Activated CD4-positive, CD25-positive, alpha-beta regulatory T cell treated with anti-CD3 and anti-CD28 coated beads, Interleukin-2, amount 50 U/mL, for 16 hours (primary cell): ENCODE results near the gene FSD1.
"Not testable (repeated sequence)": the region's sequence is repeated elsewhere in the genome, so short reads cannot be mapped to it uniquely, and the experiment has no call there.

Experiments
- DNase-seq: peaks from one replicate; pipeline ENCODE4 v3.0.0-alpha.2; 2020; ENCODE audit warnings: low read depth, low spot score

The FSD1 gene

DNA sequence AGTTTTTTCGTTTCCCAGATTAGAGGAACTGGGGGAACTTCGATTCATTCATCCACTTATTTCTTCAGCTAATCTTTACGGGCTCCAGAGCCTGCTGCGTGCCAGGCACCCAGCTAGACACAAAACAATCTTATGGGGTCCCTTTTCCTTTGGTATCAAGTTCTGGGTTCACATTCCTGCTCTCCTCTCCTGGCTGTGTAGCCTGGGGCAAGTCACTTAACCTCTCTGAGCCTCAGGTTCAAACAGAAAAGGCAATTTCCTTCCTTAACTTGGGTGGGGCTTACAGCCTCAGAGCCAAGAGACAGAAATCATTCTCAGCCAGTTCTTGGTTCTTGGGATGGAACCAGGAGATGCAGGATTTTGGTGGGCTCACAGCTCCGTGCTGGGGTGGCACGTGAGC lies 19.4 kb upstream of the FSD1 start:
- no peak for DNase-seq

DNA sequence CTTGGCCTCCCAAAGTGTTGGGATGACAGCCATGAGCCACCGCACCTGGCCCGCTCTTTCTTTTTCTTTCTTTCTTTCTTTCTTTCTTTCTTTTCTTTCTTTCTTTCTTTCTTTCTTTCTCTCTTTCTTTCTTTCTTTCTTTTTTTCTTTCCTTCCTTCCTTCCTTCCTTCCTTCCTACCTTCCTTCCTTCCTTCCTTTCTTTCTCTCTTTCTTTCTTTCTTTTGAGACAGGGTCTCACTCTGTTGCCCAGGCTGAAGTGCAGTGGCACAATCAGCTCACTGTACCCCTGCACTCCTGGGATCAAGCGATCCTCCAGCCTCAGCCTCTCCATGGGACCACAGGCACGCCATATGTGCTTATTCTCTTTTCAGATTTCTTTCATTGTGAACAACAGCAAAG lies 18.3 kb upstream of the FSD1 start:
- not testable (repeated sequence) for DNase-seq

DNA sequence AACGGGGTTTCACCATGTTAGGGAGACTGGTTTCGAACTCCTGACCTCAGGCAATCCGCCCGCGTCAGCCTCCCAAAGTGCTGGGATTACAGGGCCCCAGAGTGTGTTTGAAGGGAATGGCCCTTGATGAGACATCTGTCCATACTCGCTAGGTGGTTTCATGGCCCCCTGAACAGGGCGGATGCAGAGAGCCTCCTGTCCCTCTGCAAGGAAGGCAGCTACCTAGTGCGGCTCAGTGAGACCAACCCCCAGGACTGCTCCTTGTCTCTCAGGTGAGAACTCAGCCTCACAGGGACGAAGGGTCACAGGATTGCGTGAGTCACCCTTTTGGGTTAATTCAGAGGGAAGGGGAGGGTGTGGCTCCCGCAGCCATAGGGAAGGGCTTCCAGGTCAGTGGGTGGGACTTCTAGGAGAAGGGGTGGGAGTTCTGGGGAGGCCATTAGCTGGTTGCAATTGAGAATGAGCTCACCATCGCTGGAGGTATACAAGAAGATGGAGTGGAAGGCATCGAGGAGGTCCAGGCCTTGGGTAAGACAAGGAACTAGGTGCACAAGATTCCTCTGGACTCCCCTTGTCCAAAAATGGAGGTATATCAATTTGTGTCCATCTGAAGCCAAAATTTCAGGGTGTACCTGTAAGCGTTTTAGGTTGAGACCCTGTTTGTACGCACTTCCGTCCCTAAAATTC lies 16.2 kb upstream of the FSD1 start:
- no peak for DNase-seq

DNA sequence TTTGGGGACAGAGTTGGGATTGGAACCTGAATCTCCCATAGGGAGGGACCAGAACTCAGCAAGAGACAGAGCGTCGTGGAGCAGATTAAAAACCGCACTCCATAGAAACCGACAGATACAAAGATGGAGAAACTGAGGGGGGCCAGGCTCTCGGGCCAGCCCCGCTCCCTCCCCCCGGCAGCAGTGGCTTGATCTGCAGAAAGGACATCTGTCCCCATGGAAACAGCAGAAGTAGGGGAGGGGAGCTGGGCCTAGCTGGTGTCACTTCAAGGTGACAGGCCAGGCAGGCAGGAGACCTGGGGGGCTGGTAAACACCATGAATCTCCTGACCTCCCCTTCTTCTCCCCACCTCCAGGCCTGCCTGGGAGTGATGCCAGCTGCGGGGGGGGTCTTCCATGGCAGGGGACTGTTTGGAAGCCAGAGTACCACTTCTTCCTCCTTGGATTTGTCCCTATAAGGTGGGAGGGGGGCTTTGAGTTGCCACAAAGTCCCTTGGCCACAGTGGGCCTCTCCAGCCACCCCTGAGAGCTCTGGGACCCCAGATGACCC lies 13.1 kb upstream of the FSD1 start:
- no peak for DNase-seq

DNA sequence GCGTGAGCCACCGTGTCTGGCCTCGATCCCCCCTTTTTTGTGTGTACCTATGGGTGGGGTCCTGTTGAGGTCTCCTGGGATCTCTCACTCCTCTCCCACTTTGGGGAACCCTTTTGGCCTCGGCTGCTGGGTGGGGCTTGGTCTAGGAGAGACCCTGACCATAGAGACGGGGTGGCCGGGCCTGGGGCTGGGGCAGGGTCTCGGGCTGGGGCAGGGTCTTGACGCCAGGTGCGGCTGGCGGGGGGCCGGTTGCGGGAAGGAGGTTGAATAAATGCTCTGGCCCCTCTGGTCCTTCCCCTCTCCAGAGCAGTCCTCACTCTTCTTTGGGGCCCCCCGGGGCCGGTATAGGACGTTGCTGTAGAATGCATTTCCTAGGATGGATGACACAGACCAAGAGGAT lies 11.9 kb upstream of the FSD1 start:
- no peak for DNase-seq

DNA sequence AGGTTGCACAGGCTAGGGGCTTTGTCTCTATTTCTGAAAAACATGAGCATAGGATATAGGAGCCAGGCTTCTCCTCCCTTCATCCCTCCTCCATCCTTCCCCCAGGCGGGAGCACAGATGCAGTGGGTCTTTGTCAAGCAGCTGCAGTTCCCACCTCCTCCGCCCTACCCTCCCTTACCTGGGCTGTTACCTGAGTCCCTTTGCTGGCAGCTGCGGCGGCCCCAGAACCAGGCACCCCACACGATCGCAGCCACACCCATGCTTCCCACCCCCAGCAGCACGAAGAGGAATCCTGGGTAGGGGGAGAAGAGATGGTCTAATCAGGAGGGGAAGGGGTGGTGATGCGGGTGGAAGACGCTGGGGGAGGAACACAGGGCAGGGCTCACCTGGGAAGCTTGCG lies 10.0 kb upstream of the FSD1 start:
- DNase-seq: no peak

DNA sequence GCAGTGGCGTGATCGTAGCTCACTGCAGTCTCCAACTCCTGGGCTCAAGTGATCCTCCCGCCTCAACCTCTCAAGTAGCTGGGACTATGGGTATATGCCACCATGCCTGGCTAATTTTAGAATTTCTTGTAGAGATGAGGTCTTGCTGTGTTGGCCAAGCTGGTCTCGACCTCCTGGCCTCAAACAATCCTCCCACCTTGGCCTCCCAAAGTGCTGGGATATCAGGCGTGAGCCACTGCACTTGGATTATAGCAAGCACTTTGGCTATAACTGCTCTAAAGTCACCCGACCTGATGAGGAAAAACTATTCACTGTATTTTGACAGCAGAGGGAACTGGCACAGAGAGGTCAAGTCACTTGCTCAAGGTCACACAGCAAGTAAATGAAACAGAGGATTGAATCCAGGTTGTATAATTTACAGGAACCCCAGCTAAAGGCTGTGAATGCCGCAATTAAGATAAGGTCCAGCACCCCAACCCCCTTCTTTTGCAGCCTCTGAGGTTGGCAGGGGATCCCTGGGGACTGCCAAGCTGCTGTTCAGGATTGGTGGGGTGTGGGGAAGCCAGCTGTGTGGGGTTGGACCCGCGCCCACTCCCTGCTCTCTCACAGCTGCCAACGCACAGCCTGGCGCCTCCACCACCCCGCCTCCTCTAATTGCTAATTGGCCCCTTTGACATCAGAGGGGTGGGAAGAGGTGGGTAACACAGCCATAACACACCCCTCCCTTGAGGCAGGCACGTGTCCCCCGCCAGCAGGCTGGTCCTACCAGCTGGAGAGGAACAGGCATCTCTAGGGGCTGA lies 8.2 kb upstream of the FSD1 start:
- no peak for DNase-seq

DNA sequence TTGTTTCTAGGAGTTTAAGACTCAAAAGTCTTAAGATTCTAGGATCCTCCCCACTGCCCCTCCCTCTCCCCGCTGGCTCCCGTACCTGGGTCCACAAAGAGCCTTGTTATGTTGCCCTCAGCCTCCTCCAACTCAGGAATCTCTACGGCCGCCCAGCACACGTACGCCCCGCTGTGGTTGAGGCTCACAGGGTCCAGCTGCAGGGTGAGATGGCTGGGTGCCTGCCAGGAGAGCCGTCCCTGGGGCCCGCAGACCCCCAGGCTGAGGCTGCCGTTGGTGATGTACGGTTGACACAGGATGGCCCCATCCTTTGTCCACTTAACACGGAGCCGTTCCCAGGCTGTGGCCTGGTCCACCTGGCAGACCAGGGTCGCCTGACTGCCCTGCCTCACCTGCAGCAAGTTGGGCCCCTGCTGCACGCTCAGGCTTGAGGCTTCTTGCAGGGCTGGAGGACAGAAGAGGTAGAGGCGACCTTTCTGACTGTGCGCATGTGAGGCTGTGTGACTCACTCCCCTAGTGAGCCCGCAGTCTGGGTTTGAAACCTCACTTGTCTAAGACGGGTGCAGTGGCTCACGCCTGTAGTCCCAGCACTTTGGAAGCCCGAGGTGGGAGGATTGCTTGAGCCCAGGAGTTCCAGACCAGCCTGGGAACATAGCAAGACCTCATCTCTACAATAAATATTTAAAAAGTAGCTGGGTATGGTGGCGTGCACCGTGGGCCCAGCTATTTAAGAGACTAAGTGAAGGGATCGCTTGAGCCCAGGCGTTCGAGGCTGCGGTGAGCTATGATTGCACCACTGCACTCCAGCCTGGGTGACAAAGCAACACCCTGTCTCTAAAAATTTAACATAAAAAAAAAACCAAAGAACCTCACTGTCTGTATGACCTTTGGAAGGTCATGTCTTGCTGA lies 6.2 kb upstream of the FSD1 start:
- DNase-seq: no peak

DNA sequence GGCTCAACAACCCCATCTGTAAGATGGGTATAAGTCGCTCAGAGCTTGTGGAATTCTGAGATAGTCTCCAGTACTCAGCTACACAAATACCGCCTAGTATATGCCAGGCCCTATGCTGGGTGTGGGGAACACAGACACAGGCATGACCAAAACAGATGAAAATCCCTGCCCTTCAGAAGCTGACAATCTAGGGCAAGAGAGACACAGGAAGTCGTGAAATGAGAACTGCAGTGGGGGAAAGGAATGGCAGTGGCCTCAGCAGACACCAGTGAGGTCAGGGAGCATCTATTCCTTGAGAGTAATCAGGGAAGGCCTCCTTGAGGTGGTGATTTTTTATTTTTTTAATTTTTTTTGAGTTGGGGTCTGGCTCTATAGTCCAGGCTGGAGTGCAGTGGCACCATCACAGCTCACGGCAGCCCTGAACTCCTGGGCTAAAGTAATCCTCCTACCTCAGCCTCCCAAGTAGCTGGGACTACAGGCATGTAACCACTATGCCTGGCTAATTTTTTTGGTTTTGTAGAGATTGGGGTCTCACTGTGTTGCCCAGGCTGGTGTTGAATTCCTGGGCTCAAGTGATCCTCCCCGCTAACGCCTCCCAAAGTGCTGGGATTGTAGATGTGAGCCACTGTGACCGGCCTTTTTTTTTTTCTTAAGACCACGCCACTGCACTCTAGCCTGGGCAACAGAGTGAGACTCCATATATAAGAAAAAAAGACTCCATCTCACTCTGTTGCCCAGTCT lies 5.4 kb upstream of the FSD1 start:
- DNase-seq: no peak

DNA sequence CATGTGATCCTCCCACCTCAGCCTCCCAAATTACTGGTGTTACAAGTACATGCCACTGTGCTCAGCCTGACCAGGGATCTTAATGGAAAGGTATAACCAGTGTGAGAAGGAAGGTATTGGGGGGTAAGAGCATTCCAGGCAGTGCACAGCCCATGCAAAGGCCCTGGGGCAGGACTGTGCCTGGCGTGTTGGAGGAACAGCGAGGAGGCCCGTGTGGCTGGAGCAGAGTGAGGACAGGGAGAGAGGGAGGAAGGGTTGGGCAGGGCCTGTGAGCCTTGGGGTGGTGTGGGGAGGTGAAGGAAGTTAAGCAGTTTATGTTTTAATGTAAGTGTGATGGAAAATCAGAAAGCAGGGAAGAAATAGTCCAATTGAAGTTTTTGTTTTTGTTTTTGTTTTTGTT lies 3.8 kb upstream of the FSD1 start:
- DNase-seq: no peak

DNA sequence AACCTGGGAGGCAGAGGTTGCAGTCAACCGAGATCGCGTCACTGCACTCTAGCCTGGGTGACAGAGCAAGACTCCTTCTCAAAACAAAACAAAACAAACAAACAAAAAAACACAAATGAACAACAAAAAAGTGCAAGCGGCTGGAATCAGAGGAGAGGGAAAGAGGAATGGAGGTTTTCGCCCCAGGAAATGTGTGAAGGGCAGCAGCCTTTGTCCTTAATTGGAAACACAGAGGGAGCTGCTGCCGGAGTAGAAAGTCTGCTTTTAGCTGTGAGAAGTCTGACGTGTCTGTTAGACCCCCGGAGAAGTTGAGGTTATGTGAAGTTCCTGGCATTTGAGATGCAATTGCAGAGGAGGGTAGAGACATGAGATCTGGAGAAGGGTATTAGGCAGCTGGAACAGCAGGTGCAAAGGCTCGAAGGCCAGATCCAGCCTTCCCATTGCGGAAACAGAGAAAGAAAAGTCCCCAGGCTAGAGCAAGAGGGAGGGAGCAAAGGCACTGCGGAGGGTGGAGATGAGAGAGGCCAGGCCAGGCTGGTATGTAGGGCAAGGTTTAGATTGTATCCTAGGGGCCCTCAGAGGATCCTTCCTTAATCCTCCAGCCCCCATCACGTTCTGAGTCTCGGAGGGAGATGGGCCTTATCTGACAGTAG lies 2.7 kb upstream of the FSD1 start:
- no peak for DNase-seq

DNA sequence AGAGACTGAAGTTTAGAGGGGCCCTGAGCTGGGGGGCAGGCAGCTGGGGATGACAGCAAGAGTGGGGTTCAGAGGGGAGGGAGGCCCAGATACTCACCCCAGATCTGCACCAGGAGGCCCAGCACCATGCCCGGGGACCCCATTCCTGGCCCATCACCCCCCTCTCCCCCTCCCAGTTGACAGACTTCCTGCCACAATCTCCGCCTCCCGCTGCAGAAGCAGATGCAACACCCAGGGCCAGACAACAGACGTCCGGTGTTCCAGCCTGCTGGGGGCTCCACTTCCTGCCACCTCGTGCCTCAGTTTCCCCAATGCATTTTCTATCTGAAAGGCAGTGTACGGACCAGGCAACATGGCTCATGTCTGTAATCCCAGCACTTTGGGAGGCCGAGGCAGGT lies 2.2 kb upstream of the FSD1 start, which contains the start of gene TMIGD2:
Gene TMIGD2 (minus strand): TSS at position 147 of the 398 bp plus-strand sequence. CDS start 4 bp downstream, at position 143.
- DNase-seq: no peak

DNA sequence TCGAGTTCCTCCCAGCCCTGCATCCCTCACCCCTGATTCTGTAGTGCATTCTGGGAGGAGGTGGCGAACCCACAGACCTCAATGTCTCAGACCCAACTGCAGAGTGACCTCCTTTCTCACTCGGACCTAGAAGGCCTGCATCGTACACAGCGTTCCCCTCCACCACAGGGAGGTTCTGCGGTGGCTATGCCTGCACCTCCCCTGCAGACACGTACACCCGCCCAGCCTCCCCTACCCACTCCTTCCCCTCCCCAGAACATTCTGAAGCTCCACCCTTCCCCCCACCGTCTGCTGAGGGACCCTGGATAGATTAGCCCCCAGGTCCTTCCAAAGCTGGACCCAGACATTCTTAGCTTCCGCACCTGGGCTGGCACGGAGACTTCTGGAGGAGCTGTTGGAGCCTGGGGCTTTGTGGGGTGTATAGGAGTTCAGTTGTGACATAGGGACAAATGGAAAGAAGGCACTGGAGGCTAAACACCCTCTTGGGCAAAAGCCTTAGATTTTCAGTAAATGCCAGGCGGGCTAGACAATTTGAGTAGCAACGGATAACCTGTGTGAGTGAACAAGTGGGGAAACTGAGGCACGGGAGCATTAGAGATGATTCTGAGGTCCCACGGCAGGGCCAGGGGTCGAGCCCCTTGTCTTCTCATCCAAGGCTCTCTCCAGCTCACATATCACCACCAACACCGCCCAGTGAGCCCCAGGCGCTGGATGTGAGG lies 420 bp upstream of the FSD1 start:
- DNase-seq: no peak

DNA sequence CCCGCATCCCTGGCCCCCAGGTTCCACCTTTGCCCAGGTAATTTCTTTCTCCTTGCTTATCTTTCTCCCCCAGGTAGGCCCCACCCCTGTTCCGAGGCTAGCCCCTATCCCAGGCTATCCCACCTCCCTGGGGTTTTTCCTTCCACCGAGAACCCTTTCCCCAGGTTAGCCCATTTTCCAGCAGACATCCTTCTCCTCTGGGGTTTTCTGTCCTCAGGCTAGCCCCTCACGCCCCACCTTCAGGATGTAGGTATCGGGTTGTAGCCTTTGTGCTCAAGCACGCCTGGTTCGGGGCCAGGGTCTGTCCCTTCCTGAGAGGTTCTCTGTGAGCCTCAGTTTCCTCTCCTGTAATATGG lies 837 bp downstream of the FSD1 start:
- no peak for DNase-seq

DNA sequence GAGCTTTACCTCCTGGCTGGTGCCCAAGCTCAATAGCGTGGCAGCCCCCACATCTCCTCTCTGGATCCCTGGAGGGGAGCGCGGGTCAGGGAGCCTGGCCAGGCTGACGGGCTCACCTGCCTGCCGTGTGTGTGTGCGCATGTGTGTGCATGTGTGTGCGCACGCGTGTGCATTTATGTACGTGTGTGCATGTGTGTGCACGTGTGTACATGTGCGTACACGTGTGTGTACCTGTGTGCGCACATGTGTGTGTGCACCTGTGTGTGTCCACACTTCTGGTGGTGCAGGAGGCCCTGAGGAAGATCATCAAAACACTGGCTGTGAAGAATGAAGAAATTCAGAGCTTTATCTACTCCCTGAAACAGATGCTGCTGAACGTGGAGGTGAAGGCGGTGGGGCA lies 1.3 kb downstream of the FSD1 start:
- DNase-seq: no peak

DNA sequence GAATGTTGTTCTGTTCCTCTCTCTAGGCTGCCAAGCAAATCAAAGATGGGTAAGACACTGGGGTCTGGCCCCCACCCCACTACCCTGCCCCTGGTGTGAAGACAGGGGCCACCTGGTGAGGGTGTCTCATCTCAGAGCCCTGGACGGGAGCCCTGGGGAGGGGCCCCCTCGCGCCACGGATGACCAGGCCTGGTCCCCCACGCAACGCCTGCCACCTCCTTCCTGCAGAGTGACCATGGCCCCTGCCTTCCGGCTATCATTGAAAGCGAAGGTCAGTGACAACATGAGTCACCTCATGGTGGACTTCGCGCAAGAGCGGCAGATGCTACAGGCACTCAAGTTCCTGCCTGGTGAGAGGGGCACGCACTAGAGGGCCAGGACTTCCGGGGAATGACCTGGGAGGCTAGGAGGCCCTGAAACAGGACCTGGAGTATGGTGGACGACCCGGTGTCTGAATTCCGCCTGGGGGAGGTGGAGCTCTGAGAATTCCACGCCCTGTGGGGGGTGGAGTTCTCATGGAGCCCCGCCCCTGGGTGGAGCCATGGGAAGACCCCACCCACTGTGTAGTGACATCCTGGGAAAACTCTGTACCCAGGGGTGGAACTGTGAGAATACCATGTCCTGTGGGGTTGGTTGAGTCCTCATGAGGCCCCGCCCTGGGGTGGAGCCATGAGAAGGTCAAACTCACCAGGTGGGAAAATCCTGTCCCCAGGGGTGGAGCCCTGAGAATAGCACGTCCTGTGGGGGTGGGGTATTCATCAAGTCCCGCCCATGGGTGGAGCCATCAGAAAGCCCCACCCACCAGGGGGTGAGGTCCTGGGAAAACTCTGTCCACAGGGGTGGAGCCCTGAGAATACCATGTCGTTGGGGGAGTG lies 6.1 kb downstream of the FSD1 start:
- DNase-seq: no peak

DNA sequence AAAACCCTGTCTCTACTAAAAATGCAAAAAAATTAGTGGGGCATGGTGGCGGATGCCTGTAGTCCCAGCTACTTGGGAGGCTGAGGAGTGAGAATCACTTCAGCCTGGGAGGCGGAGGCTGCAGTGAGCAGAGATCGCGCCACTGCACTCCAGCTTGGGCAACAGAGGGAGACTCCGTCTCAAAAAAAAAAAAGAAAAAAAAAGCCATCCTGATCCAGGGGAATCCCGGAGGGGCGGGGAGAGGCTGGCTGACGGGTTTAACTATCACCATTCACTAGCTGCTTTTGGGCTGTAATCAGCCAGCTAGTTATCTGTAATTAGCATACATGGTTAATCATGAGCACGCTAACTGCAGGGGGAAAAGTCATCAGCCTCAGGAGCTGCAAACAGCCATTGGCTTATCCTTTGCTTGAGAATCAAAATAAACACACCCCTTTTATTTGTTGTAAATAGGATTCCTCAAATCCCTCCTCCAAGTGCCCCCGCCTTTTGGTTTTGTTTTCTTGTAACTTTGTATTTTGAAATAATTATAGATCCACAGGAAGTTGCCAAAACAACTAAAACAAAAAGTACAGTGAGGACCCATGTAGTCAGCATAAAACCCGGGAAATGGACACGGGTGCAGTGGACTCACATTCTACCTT lies 9.6 kb downstream of the FSD1 start:
- DNase-seq: no peak

DNA sequence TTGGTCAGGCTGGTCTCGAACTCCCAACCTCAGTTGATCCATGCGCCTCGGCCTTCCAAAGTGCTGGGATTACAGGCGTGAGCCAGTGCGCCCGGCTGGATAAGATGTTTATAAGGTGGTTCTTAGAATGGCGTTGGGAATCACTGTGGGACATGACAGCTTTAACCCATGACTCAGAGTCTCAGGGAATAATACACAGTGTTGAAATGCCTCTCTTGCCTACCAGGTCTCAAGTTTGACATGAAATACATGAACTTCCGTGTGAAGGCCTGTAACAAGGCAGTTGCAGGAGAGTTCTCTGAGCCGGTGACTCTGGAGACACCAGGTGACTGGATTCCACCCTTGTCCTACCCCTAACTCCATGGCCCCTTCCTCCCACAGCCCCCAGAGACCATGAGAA lies 12.6 kb downstream of the FSD1 start:
- no peak for DNase-seq

DNA sequence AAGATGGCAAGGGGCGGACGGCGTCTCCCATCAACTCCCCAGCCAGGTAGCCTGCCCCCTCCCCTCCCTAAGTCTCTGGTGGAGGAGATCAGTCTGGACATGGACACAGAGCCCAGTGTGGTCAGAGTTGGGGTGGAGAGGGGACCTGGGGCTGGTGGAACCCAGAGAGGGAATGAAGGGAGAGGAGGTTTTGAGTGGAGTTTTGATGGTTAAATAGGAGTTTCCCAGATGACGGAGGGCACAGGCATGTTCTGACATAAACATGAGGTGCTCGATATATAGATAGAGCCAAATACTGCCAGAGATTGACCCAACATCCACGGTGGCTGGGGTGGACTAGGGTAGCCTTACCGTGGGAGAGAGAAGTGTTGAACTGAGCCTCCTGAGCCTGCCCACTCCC lies 14.1 kb downstream of the FSD1 start:
- DNase-seq: no peak
